ENCODE results near the gene ZYX. TPM values are rescaled to one million over a fixed set of nuclear protein-coding genes. Genes with fewer than 3 reads are reported as not detected.

Gene ZYX
- total and polyA plus RNA-seq, 2 donors (not counting 1 experiment from before 2014, with no cell fraction given) = 32.3 to 53.8 TPM

DNA sequence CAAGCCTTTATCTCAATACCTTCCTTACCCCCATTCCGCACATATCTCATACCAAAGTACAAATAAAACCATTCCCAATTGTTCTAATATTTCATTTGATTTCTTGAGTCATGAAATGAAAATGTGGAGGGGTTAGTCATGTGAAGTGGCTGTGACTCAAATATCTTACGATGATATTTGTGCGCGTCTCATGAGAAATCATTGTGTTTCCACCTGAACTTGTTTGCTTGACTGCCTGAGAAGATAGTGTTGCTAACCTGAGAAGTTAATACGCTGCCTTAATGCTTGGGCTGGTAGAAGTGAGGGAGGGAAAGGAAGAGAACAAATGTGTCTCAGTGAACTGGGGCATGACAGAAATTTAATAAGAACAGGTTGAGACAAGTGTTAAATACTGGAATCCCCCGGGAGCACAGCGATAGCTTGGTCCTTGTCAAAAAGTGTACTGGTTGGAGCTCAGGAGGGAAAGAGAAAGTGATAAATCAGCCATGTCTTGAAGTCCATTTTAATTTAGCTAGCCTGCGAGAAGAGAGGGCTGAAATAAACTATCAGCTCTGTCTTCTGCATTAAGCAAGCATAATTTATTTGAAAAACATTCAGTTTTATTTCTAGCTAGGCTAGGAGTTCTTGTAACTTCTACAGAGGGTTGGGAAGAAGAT lies 34.7 kb downstream of the ZYX start:
- Histone ChIP-seq H3K9ac (ENCODE audit: low read length) (no peak overlapping the region), H3K27me3 (replicated peaks in 1 of 4; ENCODE audit: control extremely low read depth in 1 of 4, control insufficient read depth in 3 of 4, insufficient read depth in 4 of 4, low read length in 3 of 4) (peaks cover 0 to 38% (median 19%) of the 10 kb centered on the region in 4 experiments), H3K27ac (ENCODE audit: low read length in 2 of 2) (no peak overlapping the region), H3K4me1 (ENCODE audit: control insufficient read depth in 2 of 2, insufficient read depth in 2 of 2, low read length in 2 of 2) (peaks cover 0 to 3% of the 10 kb centered on the region in 2 donors), H4K20me1 (ENCODE audit: control insufficient read depth, insufficient read depth, low read length, poor library complexity, severe bottlenecking) (no peaks in the 10 kb centered on the region), H2AFZ (ENCODE audit: insufficient read depth, low read depth, low read length, poor library complexity, severe bottlenecking) (no peak overlapping the region), H3K79me2 (ENCODE audit: control insufficient read depth, insufficient read depth, low read length) (no peaks in the 10 kb centered on the region), H3K4me3 (ENCODE audit: control extremely low read depth in 1 of 5, extremely low read depth in 1 of 5, insufficient read depth in 1 of 5, low read depth in 2 of 5, low read length in 4 of 5) (no peak overlapping the region), H3K36me3 (replicated peaks in 1 of 2; ENCODE audit: control extremely low read depth in 1 of 2, control insufficient read depth in 1 of 2, extremely low read depth in 1 of 2, insufficient read depth in 2 of 2, low read length in 1 of 2) (no peaks in the 10 kb centered on the region), H3K4me2 (replicated peaks; ENCODE audit: low read depth, low read length, poor library complexity, severe bottlenecking) (no peak overlapping the region), H3K9me3 (ENCODE audit: control extremely low read depth in 1 of 3, control insufficient read depth in 2 of 3, insufficient read depth in 1 of 3, low read length in 2 of 3) (no peaks in the 10 kb centered on the region)
- Mint-ChIP-seq H3K9me3 (ENCODE audit: insufficient read depth) (no peaks in the 10 kb centered on the region), H3K27me3 (peaks cover 54% of the 10 kb centered on the region), H3K4me3 (no peak overlapping the region), H3K27ac (no peak overlapping the region), H3K4me1 (no peaks in the 10 kb centered on the region)
- TF ChIP-seq, protein P1, sequence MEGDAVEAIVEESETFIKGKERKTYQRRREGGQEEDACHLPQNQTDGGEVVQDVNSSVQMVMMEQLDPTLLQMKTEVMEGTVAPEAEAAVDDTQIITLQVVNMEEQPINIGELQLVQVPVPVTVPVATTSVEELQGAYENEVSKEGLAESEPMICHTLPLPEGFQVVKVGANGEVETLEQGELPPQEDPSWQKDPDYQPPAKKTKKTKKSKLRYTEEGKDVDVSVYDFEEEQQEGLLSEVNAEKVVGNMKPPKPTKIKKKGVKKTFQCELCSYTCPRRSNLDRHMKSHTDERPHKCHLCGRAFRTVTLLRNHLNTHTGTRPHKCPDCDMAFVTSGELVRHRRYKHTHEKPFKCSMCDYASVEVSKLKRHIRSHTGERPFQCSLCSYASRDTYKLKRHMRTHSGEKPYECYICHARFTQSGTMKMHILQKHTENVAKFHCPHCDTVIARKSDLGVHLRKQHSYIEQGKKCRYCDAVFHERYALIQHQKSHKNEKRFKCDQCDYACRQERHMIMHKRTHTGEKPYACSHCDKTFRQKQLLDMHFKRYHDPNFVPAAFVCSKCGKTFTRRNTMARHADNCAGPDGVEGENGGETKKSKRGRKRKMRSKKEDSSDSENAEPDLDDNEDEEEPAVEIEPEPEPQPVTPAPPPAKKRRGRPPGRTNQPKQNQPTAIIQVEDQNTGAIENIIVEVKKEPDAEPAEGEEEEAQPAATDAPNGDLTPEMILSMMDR (IDR thresholded peaks at IDR 0.05) = no peak
- no peak for TF ChIP-seq EZH2 (IDR thresholded peaks at IDR 0.05; ENCODE audit: borderline replicate concordance, insufficient read depth, low read depth, low read length, poor library complexity, severe bottlenecking)
- POLR2A ChIA-PET = no interaction called here
- intact Hi-C loops (cut with micrococcal nuclease) = loop anchor here (1.0 to 10.0 kb wide), 3 partner anchors 36 to 176 kb away; partner anchors contain the start of gene FAM131B
- DNase-seq (no peak), ATAC-seq (ENCODE audit: low read depth) (no peak)
- CTCF ChIA-PET = interaction anchor here (0.7 to 5.3 kb wide), 27 partner anchors 9 to 321 kb away, joined by 3 to 172 read pairs (median 5); partner anchors contain the start of genes FAM131B and GSTK1
- WGBS (ENCODE audit: insufficient coverage) = 62% methylated on average over 6 of the region's 8 CpGs

DNA sequence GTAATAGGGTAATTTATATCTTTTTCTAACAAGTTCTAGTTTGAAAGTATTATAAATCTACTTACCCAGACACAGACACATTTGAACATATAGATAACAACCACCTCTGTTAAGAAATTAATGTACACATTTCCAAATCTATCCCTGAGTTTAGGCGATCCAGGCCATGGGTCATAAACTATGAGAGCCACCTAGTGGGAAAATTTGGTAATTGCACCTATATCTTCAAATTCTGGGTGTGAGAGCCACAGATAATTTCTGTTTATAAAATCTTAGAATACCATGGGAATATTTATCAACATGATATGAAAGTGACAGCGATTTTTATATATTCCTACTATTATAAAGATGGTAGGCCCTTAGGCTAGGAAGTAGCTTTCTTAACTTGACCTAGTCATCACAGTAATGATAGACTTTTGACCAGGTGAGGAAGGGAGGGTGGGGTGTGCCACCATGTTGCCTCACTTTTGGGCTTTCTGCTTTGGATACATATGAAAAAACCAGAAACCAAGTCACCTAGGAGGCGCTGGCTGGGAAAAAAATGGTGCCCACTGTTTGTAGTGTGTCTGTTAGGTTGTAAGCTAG lies 35.5 kb downstream of the ZYX start:
- no peak overlapping the region for H3K27ac Mint-ChIP-seq
- H3K79me2 ChIP-seq (ENCODE audit: control insufficient read depth, insufficient read depth, low read length) = no peaks in the 10 kb centered on the region
- no peaks in the 10 kb centered on the region for H3K4me1 Mint-ChIP-seq
- H3K4me2 ChIP-seq (replicated peaks; ENCODE audit: low read depth, low read length, poor library complexity, severe bottlenecking) = no peak overlapping the region
- ChIA-PET CTCF (interaction anchor here (0.6 to 5.3 kb wide), 29 partner anchors 10 to 386 kb away, joined by 3 to 172 read pairs (median 4); partner anchors contain the start of genes CASP2, FAM131B and TAS2R40), POLR2A (interaction anchor here (1.1 kb wide), 1 partner anchor 10 kb away, joined by 3 read pairs; no protein-coding TSS in a partner anchor)
- H3K4me3 Mint-ChIP-seq = no peak overlapping the region
- H3K27me3 ChIP-seq (replicated peaks in 1 of 4; ENCODE audit: control extremely low read depth in 1 of 4, control insufficient read depth in 3 of 4, insufficient read depth in 4 of 4, low read length in 3 of 4) = peaks cover 0 to 33% (median 17%) of the 10 kb centered on the region in 4 experiments
- no peak overlapping the region for H2AFZ ChIP-seq (ENCODE audit: insufficient read depth, low read depth, low read length, poor library complexity, severe bottlenecking)
- H3K4me1 ChIP-seq (ENCODE audit: control insufficient read depth in 2 of 2, insufficient read depth in 2 of 2, low read length in 2 of 2) = no peaks in the 10 kb centered on the region
- no peaks in the 10 kb centered on the region for H3K9me3 ChIP-seq (ENCODE audit: control extremely low read depth in 1 of 3, control insufficient read depth in 2 of 3, insufficient read depth in 1 of 3, low read length in 2 of 3)
- H3K4me3 ChIP-seq (ENCODE audit: control extremely low read depth in 1 of 5, extremely low read depth in 1 of 5, insufficient read depth in 1 of 5, low read depth in 2 of 5, low read length in 4 of 5) = no peak overlapping the region
- ATAC-seq (ENCODE audit: low read depth) = peak; percentile 63
- WGBS (ENCODE audit: insufficient coverage) = no CpG with 5 or more reads among the region's 3 CpGs
- TF ChIP-seq, protein P1 (IDR thresholded peaks at IDR 0.05) = peak; percentile 87
- TF ChIP-seq EZH2 (IDR thresholded peaks at IDR 0.05; ENCODE audit: borderline replicate concordance, insufficient read depth, low read depth, low read length, poor library complexity, severe bottlenecking) = no peak
- H3K27ac ChIP-seq (ENCODE audit: low read length in 2 of 2) = no peak overlapping the region
- H3K9me3 Mint-ChIP-seq (ENCODE audit: insufficient read depth) = no peaks in the 10 kb centered on the region
- peak; percentile 65 for DNase-seq
- peaks cover 54% of the 10 kb centered on the region for H3K27me3 Mint-ChIP-seq
- intact Hi-C loops (cut with micrococcal nuclease) = loop anchor here (1.0 to 10.0 kb wide), 3 partner anchors 36 to 176 kb away; partner anchors contain the start of gene FAM131B
- H3K9ac ChIP-seq (ENCODE audit: low read length) = no peak overlapping the region
- H4K20me1 ChIP-seq (ENCODE audit: control insufficient read depth, insufficient read depth, low read length, poor library complexity, severe bottlenecking) = no peaks in the 10 kb centered on the region
- H3K36me3 ChIP-seq (replicated peaks in 1 of 2; ENCODE audit: control extremely low read depth in 1 of 2, control insufficient read depth in 1 of 2, extremely low read depth in 1 of 2, insufficient read depth in 2 of 2, low read length in 1 of 2) = no peaks in the 10 kb centered on the region
